HCT116 (cell line): Measurements from ENCODE around the gene VMP1.

Source experiments
- EGR1 ChIP-seq: IDR thresholded peaks from 2 replicates; pipeline ENCODE4 v1.6.1; 2012; ENCODE audit warnings: low read depth
- EZH2 ChIP-seq: fragments of 200-600 bp; sonication (generic); IDR thresholded peaks from 2 replicates; pipeline ENCODE4 v1.6.1; 2017; ENCODE audit warnings: antibody characterized with exemption, mixed run types
- EZH2phosphoT487 ChIP-seq: fragments of 200-600 bp; IDR thresholded peaks from 2 replicates; pipeline ENCODE4 v1.6.1; 2018; ENCODE audit warnings: antibody characterized with exemption, borderline replicate concordance
- JUND ChIP-seq: IDR thresholded peaks from 2 replicates; pipeline ENCODE4 v1.6.1; 2012
- POLR2A ChIP-seq: IDR thresholded peaks from 2 replicates; pipeline ENCODE4 v1.7.0; 2011; ENCODE audit warnings: borderline replicate concordance; ENCODE audit not compliant: insufficient read depth, insufficient read length; ENCODE audit errors: extremely low read depth
- POLR2AphosphoS5 ChIP-seq: IDR thresholded peaks from 2 replicates; pipeline ENCODE4 v1.6.1; 2011; ENCODE audit warnings: mild to moderate bottlenecking, low read depth, low read length, moderate library complexity
- SRF ChIP-seq: IDR thresholded peaks from 2 replicates; pipeline ENCODE4 v1.6.1; 2012; ENCODE audit warnings: low read depth
- YY1 ChIP-seq: IDR thresholded peaks from 2 replicates; pipeline ENCODE4 v1.6.1; 2011; ENCODE audit warnings: low read length, low read depth, moderate library complexity, mild to moderate bottlenecking; ENCODE audit not compliant: insufficient replicate concordance; ENCODE audit errors: extremely low read depth
- ZFX ChIP-seq: fragments of 450-650 bp; IDR thresholded peaks from 2 replicates; pipeline ENCODE4 v1.6.1; 2017
- TF ChIP-seq, protein P1 (sequence below), 3 experiments: fragments of 200-600 bp in 1 of 3; sonication (generic) in 1 of 3; IDR thresholded peaks in 2 of 3; conservative IDR thresholded peaks in 1 of 3; 2 replicates each; pipeline ENCODE4 v1.5.1; 2012 to 2017; ENCODE audit warnings: low read depth in 2 of 3, low read length in 2 of 3, antibody characterized with exemption in 1 of 3, borderline replicate concordance in 1 of 3, control low read depth in 1 of 3, mild to moderate bottlenecking in 1 of 3, mixed read lengths in 1 of 3, mixed run types in 1 of 3, moderate library complexity in 1 of 3; ENCODE audit not compliant: insufficient read depth in 1 of 3
- TF ChIP-seq, protein P2 (sequence below): IDR thresholded peaks from 2 replicates; pipeline ENCODE4 v1.6.1; 2012; ENCODE audit warnings: low read depth
- TF ChIP-seq, protein P3 (sequence below): IDR thresholded peaks from 2 replicates; pipeline ENCODE4 v1.6.1; 2012
- TF ChIP-seq, protein P4 (sequence below): IDR thresholded peaks from 2 replicates; pipeline ENCODE4 v1.6.1; 2012

DNA sequence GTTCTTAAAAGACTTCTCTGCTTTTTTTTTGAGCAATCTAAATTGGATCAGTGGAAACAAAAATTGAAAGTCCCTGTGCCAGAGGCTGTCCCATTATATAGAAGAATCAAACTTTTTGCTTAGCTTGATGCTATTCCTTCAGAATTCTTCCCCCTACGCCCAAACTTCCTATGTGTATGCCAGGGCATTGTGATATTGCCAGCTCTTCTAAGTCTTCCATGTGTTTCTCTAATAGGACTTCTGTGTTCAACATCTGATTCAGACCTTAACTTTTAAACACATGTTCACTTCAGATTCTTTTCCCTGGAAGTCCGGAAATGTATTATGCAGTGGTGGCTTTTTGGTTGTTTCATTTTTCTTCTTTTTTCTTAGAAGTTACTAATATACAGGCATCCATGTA is 19.0 kb upstream of the VMP1 start:
- TF ChIP-seq, protein P1, sequence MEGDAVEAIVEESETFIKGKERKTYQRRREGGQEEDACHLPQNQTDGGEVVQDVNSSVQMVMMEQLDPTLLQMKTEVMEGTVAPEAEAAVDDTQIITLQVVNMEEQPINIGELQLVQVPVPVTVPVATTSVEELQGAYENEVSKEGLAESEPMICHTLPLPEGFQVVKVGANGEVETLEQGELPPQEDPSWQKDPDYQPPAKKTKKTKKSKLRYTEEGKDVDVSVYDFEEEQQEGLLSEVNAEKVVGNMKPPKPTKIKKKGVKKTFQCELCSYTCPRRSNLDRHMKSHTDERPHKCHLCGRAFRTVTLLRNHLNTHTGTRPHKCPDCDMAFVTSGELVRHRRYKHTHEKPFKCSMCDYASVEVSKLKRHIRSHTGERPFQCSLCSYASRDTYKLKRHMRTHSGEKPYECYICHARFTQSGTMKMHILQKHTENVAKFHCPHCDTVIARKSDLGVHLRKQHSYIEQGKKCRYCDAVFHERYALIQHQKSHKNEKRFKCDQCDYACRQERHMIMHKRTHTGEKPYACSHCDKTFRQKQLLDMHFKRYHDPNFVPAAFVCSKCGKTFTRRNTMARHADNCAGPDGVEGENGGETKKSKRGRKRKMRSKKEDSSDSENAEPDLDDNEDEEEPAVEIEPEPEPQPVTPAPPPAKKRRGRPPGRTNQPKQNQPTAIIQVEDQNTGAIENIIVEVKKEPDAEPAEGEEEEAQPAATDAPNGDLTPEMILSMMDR (IDR thresholded peaks at IDR 0.05 in 2 of 3, conservative IDR thresholded peaks at IDR 0.05 in 1 of 3; ENCODE audit: borderline replicate concordance in 1 of 3, insufficient read depth in 1 of 3, low read depth in 2 of 3, low read length in 2 of 3), result no peak
- TF ChIP-seq POLR2AphosphoS5, result no peak
- no peak for TF ChIP-seq POLR2A
- no peak for TF ChIP-seq YY1
- no peak for TF ChIP-seq SRF
- no peak for TF ChIP-seq EGR1
- TF ChIP-seq EZH2, result no peak
- no peak for TF ChIP-seq EZH2phosphoT487
- no peak for TF ChIP-seq JUND
- TF ChIP-seq, protein P2, sequence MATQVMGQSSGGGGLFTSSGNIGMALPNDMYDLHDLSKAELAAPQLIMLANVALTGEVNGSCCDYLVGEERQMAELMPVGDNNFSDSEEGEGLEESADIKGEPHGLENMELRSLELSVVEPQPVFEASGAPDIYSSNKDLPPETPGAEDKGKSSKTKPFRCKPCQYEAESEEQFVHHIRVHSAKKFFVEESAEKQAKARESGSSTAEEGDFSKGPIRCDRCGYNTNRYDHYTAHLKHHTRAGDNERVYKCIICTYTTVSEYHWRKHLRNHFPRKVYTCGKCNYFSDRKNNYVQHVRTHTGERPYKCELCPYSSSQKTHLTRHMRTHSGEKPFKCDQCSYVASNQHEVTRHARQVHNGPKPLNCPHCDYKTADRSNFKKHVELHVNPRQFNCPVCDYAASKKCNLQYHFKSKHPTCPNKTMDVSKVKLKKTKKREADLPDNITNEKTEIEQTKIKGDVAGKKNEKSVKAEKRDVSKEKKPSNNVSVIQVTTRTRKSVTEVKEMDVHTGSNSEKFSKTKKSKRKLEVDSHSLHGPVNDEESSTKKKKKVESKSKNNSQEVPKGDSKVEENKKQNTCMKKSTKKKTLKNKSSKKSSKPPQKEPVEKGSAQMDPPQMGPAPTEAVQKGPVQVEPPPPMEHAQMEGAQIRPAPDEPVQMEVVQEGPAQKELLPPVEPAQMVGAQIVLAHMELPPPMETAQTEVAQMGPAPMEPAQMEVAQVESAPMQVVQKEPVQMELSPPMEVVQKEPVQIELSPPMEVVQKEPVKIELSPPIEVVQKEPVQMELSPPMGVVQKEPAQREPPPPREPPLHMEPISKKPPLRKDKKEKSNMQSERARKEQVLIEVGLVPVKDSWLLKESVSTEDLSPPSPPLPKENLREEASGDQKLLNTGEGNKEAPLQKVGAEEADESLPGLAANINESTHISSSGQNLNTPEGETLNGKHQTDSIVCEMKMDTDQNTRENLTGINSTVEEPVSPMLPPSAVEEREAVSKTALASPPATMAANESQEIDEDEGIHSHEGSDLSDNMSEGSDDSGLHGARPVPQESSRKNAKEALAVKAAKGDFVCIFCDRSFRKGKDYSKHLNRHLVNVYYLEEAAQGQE, result no peak
- TF ChIP-seq, protein P3, sequence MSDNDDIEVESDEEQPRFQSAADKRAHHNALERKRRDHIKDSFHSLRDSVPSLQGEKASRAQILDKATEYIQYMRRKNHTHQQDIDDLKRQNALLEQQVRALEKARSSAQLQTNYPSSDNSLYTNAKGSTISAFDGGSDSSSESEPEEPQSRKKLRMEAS, result no peak
- TF ChIP-seq, protein P4, sequence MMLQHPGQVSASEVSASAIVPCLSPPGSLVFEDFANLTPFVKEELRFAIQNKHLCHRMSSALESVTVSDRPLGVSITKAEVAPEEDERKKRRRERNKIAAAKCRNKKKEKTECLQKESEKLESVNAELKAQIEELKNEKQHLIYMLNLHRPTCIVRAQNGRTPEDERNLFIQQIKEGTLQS, result no peak
- no peak for TF ChIP-seq ZFX
